ENCODE results near the gene CHFR. TPM values are rescaled to one million over a fixed set of nuclear protein-coding genes. Genes with fewer than 3 reads are reported as not detected.

Gene CHFR
- total and polyA plus RNA-seq, 9 of the 15 experiments (the other 6 are each of a cell fraction or from before 2014, with no cell fraction given): 0.61 to 33.9 (median 19.3) TPM

DNA sequence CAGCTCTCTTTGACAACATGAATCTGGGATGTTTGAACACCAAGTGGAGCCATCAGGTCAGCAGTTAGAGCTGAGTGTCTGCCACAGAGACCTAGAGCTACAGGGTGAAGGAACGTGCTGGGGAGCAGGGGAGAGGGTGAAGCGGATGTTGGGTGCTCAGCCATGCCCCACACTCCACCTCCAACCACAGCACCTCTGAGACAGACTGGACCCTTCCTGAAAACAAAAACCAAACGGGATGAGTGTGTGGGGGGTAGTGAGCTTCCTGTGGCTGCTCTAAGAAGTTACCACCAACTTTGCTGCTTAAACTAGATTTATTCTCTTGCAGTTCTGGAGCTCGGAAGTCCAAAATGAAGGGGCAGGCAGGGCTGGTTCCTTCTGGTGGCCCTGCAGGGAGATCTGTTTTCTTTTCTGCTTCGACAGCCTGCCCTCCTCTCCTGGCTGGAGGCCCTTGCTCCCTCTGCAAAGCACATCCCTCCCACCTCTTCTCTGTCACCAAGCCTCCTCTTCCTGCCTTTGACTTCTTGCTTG lies 53.2 kb downstream of the CHFR start:
- Histone ChIP-seq H2AFZ (ENCODE audit: low read depth, low read length) (no peak overlapping the region), H3K9me3 (replicated peaks; ENCODE audit: control insufficient read depth, insufficient read depth, low read depth, low read length) (no peaks in the 10 kb centered on the region), H3K27me3 (ENCODE audit: control insufficient read depth in 2 of 2, insufficient read depth in 2 of 2, low read length in 2 of 2) (no peaks in the 10 kb centered on the region), H3K4me2 (ENCODE audit: insufficient read depth, low read length) (no peak overlapping the region), H3K79me2 (ENCODE audit: control insufficient read depth, insufficient read depth, low read length) (no peaks in the 10 kb centered on the region), H3K9me1 (ENCODE audit: control insufficient read depth, insufficient read depth, low read length) (no peaks in the 10 kb centered on the region), H3K9ac (ENCODE audit: insufficient read depth in 1 of 2, low read depth in 2 of 2, low read length in 2 of 2) (peak overlapping the region in 1 of 2 experiments; percentile 61; a peak in 1 of 4 replicates), H3K4me3 (no peak overlapping the region), H3K27ac (ENCODE audit: extremely low read depth, low read depth, low read length) (no peak overlapping the region), H3K36me3 (ENCODE audit: control insufficient read depth, insufficient read depth, low read length) (no peaks in the 10 kb centered on the region; the same call in 2 of the 3 replicates), H4K20me1 (replicated peaks; ENCODE audit: control insufficient read depth, insufficient read depth, low read length) (no peaks in the 10 kb centered on the region), H3K4me1 (replicated peaks in 1 of 2; ENCODE audit: control insufficient read depth in 2 of 2, insufficient read depth in 2 of 2, low read length in 2 of 2) (peaks cover 0 to 31% of the 10 kb centered on the region in 2 experiments; a peak in 3 of 5 replicates)
- intact Hi-C loops (cut with micrococcal nuclease): no loop called here
- FAIRE-seq (no peak), ATAC-seq (no peak), DNase-seq (ENCODE audit: extremely low read depth in 1 of 4, low spot score in 3 of 4) (no peak)
- WGBS (ENCODE audit: insufficient coverage, low coverage, missing lambda C conversion rate): 51% methylated on average over 4 of the region's 5 CpGs
- CTCF ChIA-PET (ENCODE audit: low intra/inter-chr PET ratio): no interaction called here
- in situ Hi-C loops (cut with MboI): no loop called here
- TF ChIP-seq POLR2H (tag; IDR thresholded peaks at IDR 0.05; ENCODE audit: low read depth) (no peak), SMARCA4 (IDR thresholded peaks at IDR 0.05) (no peak), USF2 (CRISPR knock-in tag; IDR thresholded peaks at IDR 0.05) (no peak), ZBTB7A (IDR thresholded peaks at IDR 0.05; ENCODE audit: borderline replicate concordance, control insufficient read depth, low read depth, low read length) (no peak), ZNF232 (CRISPR knock-in tag; IDR thresholded peaks at IDR 0.05) (no peak), MYBL2 (IDR thresholded peaks at IDR 0.05; ENCODE audit: low read depth) (no peak), MYBL2 (CRISPR knock-in tag; IDR thresholded peaks at IDR 0.05; ENCODE audit: borderline replicate concordance) (no peak), SRSF7 (optimal IDR thresholded peaks at IDR 0.05; ENCODE audit: low read depth, low read length) (no peak), PRMT5 (CRISPR knock-in tag; IDR thresholded peaks at IDR 0.05) (no peak), SREBF2 (CRISPR knock-in tag; IDR thresholded peaks at IDR 0.05) (no peak), E2F3 (CRISPR knock-in tag; IDR thresholded peaks at IDR 0.05) (no peak), VEZF1 (CRISPR knock-in tag; IDR thresholded peaks at IDR 0.05) (no peak)
- TF ChIP-seq, protein P1, sequence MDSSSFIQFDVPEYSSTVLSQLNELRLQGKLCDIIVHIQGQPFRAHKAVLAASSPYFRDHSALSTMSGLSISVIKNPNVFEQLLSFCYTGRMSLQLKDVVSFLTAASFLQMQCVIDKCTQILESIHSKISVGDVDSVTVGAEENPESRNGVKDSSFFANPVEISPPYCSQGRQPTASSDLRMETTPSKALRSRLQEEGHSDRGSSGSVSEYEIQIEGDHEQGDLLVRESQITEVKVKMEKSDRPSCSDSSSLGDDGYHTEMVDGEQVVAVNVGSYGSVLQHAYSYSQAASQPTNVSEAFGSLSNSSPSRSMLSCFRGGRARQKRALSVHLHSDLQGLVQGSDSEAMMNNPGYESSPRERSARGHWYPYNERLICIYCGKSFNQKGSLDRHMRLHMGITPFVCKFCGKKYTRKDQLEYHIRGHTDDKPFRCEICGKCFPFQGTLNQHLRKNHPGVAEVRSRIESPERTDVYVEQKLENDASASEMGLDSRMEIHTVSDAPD (CRISPR knock-in tag; IDR thresholded peaks at IDR 0.05): no peak
- no TSS peak for BruUV-seq (replicated peaks)
- POLR2A ChIA-PET: no interaction called here

Measured in K562 (cell line).